Activated CD8-positive, alpha-beta memory T cell treated with anti-CD3 and anti-CD28 coated beads, Interleukin-2, amount 50 U/mL, for 48 hours (primary cell): ENCODE results near the gene YTHDF2.
A peak's percentile ranks its signal among the peaks of the same experiment; 100 is the strongest.
"Not testable (repeated sequence)": the region's sequence is repeated elsewhere in the genome, so short reads cannot be mapped to it uniquely, and the experiment has no call there.

Experiments
- DNase-seq: peaks from one replicate; pipeline ENCODE4 v3.0.0-alpha.2; 2020

Gene YTHDF2

DNA sequence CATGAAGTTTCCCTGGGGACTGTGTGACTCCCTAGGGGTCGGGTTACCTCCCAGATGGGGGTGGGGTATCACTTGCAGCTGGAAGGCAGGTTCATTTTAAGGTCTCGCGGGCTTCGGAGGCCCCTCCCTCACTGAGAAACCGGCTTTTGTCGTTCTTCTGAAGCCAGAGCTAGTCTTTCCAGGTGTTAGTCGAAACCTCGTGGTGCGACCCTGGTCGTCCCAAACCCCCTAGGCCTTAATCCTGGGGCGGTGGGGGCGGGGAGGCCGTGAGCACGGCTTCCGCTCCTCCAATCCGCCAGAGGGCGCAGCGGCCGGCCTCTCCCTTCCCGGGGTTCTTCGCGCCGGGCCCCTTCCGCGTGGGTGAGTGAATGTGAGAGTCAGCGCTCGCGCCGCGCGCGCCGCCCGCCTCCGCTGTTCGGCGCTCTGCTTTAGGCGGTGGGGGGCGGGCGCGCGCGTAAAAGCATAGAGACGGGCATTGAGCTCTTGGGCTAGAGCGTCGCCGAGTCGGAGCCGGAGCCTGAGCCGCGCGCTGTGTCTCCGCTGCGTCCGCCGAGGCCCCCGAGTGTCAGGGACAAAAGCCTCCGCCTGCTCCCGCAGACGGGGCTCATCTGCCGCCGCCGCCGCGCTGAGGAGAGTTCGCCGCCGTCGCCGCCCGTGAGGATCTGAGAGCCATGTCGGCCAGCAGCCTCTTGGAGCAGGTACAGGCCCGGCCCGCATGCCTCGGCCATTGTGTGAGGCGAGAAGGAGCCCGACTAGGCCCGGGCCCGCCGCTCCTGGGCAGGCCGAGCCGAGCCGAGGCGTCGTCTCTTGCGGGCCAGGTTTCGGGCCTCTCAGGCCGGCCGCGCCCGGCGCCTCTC lies at the start of gene YTHDF2:
TSS of gene YTHDF2 (plus strand) at position 491 of the 857 bp plus-strand sequence. CDS start at position 672, 181 bp downstream.
- peak; percentile 99 for DNase-seq

DNA sequence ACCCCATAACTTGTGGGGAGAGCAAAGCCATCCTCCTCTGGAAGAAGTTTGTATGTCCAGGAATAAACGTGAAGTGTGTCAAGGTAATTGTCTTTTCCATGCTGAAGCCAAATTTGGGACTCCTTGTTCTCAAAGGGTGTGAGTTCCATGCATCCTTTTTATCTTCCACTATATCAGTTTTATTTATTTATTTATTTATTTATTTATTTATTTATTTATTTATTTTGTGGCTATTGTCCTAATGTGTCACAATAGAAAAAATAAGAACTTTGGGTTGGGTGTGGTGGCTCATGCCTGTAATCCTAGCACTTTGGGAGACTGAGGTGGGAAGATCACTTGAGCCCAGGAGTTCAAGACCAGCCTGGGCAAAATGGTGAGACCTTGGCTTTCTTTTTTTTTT lies 45.1 kb upstream of the YTHDF2 start:
- DNase-seq = not testable (repeated sequence)

DNA sequence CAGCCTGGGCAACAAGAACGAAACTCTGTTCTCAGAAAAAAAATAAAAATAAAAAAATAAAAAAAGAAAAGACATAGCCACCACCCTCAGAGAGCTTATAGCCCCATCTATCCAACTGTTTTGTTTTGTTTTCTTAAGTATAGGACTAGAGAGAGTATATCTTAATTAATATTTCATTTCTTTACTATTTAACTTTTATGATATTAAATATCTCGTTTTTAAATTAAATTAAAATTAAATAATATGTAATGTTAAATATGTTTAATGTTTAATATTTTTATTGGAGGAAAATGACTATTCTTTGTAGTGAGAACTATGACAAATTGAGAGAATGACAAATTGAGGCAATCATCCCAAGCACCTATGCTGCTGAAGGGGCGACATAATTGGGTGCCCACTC lies 33.1 kb upstream of the YTHDF2 start:
- no peak for DNase-seq

DNA sequence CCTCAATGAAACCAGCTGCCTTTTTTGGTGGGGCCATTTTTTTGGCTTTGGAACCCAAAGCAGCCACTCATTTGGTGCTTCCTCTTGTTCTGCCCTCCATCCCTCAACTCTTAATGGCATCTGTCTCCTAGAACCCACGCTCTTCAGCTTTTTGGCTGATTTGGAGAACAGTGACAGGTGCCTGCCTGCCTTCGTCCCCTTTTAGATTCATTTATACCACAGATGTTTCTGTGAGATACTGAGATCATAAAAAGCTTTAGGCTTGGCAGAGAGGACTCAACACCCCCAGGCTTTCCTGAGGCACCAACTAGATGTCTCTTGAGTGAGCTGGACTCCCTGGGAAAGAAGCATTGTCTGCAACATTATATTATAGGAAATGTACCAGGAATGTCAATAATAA lies 20.4 kb upstream of the YTHDF2 start:
- DNase-seq = no peak

DNA sequence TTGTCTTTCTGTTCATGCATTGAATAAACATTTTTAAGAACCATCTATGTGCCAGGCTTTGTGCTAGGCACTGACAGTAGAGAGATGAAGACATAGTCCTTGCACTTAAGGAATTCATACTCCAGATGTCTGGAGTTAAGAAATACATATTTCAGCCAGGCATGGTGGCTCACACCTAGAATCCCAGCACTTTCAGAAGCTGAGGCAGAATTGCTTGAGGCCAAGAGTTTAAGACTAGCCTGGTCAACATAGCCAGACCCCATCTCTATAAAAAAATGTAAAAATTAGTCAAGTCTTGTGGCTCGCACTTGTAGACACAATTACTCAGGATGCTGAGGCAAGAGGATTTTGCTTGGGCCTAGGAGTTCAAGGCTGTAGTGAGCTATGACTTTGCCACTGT lies 18.6 kb upstream of the YTHDF2 start:
- no peak for DNase-seq

DNA sequence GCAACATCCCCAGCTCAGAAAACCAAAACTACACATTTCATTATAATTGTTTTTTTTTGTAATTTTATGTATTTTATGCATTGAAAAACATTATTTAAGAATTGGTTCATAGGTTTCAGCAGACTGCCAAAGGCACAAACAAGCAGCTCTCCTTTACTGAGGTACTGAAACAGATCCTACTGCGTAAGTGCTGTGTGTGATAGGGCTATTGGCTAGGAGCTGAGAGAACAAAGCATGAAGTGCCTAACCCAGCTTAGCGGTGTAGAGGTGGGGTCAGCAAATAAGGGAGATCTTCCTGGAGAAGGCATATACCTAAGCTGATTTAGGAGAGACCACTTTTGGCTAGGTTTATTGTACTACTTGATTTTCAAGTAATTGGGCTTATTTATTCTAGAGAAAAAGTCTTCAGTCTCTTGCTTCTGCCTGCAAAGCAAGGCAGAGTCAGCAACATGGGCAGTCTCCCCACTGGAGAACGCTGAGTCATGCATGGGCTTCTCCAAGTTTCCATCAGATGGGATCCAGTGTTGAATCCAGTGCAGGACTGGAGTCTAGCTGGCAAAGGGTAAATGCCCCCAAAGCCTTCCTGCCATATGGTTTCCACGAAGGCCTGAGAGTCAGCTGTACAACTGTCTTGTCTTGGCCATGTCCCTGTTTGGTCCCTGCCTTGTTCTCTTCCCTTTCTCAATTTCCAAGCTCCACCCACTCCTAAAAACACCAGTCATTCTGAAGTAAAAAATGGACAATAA lies 18.0 kb upstream of the YTHDF2 start:
- no peak for DNase-seq

DNA sequence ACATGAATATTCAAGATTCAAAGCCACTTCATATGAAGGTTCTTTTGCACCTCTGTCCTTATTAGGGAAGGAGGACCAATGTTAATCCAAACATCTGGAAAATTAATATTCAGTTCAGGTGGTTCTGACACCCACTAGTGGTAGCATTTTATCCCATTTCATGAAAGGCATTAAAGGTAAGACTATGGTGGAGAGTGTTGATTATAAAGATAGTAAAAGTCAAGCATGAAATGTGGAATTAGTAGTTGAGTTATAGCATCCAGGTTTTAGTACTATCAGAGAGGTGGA lies 17.5 kb upstream of the YTHDF2 start:
- DNase-seq = no peak

DNA sequence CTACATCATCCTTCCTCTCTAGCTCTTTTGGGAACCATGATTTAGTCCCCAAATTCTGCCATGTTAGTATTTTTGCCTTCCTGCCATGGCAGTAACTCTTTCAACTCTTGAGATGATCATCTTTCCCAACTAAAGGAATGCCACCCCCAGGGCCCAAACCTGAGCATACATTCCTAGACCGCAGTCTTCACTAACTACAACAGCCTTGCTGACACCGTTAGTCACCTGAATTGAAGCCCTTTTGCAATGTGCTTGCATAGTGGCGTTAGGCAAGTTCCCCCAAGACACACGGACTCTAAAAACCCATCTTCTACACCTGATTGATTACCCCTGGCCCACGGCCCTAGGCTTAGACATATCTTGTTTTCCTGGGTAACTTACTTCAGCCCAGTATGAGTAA lies 16.4 kb upstream of the YTHDF2 start:
- no peak for DNase-seq

DNA sequence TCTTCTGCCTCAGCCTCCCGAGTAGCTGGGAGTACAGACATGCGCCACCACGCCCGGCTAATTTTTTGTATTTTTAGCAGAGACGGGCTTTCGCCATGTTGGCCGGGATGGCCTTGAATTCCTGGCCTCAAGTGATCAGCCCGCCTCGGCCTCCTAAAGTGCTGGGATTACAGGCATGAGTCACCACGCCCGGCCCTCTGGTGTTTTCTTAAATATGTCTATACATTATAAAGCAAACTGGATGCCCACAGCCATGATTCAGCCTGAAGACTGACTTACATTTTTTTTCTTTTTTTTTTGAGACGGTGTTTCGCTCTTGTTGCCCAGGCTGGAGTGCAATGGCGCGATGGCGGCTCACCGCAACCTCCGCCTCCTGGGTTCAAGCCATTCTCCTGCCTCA lies 14.8 kb upstream of the YTHDF2 start:
- not testable (repeated sequence) for DNase-seq

DNA sequence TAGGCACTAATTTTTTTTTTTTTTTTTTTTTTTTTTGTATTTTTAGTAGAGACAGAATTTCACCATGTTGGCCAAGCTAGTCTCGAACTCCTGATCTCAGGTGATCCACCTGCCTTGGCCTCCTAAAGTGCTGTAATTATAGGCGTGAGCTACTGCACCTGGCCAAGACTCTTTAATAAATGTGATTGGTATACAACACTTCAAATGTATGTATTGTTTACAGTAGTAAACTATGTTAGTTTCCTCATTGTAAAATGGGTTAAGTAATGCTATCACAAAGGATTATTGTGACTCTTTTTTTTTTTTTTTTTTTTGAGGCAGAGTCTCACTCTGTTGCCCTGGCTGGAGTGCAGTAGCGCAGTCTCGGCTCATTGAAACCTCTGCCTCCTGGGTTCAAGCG lies 11.4 kb upstream of the YTHDF2 start:
- not testable (repeated sequence) for DNase-seq

DNA sequence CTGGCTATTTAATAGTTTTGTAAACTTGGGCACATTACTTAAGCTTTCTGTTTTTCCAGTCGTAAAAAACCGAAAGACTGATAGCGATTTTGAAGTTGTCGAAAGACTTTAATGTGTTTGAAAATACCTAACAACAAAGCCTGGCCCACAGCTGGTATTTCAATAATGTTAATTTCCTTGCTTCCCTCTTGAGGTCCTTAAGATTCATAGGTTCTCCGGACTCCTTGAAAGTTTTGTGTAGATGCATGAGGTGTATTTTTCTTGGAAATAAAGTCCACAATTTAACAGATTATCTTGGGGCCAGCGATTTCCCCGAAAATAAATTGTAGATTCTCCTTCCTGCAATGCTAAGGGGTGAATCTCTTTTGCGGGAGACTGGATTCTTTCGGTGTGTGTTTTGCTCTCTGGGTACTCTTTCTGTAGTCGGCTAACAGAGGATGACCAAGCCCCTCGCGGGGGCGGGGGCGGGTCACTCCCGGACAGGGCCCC lies 735 bp upstream of the YTHDF2 start:
- no peak for DNase-seq

DNA sequence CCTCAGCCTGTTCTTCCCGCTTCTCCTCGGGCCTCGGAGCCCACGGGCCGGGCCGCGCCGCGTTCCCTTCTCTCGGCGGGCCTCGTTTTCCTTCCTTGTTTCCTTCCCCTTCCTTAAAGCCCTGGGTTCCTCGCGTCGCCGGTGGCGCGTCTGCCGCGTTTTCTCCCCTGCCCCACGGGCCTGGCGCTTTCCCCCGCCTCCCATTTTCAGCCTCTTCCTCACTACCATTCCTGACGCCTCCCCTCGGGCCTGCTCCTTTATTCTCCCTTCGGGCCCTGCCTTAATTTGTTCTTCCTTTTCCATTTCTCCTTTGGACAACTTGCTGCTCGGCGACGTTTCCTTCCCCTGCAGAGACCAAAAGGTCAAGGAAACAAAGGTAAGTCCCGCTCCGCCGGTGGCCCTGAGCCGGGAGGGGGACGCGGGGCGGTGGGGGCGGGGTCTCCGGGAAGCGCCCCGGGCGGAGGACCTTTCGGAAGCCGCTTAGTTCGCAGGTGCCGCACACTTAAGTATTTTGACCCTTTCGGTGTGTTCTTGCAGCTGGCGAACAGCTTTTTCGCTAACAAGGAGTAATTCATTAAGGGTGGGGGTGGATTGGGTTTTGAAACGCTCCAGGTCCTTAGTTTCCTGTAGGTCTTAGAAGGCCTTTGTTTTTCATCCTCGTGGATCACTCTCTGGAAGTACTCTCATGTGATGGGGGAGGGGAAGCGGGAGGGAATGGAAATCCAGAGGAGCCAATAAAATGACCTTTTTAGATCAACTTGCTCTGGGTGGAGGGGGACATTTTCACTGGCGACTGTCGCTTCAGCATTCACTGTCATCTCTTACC lies 780 bp downstream of the YTHDF2 start:
- peak; percentile 80 for DNase-seq

DNA sequence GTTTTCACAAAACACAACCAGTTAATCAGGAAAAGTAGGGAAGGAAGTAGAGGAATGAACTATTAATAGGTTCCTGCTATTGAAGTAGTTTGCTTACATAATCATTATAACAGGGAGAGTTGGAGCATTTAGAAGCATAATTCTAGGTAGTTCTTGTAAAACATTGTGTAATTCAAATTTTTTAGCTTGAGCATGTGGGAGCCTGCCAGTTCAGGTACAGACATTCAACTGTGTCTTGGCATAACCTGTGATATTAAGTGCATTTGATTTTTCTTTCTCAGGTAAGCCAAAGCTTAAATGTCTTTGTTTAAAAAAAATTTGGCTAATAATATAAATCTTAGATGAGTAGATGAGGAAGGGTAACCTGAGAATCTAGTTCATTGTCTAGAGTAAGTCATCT lies 3.4 kb downstream of the YTHDF2 start:
- DNase-seq = no peak

DNA sequence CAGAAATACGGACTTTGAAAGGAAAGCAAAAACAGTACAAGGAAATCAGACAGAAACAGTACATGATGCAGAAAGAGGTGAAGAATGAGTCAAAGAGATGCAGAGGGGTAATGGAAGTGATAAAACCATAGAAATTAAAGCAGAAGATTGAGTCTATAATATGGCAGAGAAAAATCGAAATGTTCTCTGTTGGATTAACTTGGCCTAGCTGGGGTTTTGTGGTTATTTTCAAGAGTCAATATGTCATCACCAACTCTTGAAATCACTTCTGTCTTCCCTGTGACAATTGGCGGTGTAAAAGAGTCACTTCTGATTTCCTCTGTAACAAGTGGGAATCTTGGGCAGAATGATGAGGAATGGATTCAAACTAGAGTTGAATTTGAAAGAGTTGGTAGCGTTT lies 7.4 kb downstream of the YTHDF2 start:
- DNase-seq = no peak

DNA sequence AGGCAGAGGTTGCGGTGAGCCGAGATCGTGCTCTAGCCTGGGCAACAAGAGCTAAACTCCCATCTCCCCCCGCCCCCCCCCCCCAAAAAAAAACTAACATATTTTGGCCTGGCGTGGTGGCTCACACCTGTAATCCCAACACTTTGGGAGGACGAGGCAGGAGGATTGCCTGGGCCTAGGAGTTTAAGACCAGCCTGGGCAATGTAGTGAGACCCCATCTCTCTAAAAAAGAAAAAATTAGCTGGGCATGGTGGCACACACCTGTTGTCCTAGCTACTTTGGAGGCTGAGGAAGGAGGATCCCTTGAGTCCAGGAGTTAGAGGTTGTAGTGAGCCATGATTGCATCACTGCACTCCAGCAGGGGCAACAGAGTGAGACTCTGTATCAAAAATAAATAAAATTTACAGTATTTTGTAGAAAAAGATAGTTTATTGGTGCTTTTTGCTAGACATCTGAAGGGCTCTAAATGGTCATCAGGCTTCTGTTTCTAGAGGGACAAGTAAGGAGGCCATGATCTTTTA lies 9.0 kb downstream of the YTHDF2 start:
- no peak for DNase-seq

DNA sequence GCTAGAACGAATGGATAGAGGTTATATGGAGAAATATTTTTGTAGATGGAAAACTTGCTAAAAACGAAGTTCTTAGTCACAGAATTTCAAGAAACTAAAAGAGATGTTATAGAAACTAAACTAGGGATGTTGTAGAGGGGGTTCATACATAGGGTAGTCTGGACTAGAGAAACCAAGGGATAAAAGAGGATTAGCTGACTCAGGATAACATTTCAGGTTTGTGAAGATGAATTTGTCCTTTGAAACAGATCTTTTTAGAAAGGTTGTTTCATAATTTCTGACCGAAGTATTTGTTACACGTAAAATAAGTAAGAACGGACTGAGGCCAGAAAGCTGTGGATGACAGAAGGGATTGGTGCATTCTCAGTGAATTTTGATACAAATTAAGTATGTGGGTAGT lies 13.6 kb downstream of the YTHDF2 start:
- DNase-seq = no peak

DNA sequence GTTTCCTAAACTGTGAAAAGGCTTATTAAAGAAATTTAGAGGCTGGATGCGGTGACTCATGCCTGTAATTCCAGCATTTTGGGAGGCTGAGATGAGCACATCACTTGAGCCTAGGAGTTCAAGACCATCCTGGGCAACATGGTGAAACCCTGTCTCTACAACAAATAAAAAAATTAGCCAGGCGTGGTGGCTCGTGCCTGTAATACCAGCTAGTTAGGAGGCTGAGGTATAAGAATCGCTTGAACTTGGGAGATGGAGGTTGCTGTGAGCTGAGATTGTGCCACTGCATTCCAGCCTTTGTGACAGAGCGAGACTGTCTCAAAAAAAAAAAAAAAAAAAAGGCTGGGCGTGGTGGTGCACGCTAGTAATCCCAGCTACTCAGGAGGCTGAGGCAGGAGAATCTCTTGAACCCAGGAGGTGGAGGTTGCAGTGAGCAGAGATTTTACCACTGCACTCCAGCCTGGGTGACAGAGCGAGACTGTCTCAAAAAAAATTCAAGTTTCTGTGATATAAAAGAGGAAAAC lies 14.1 kb downstream of the YTHDF2 start:
- not testable (repeated sequence) for DNase-seq

DNA sequence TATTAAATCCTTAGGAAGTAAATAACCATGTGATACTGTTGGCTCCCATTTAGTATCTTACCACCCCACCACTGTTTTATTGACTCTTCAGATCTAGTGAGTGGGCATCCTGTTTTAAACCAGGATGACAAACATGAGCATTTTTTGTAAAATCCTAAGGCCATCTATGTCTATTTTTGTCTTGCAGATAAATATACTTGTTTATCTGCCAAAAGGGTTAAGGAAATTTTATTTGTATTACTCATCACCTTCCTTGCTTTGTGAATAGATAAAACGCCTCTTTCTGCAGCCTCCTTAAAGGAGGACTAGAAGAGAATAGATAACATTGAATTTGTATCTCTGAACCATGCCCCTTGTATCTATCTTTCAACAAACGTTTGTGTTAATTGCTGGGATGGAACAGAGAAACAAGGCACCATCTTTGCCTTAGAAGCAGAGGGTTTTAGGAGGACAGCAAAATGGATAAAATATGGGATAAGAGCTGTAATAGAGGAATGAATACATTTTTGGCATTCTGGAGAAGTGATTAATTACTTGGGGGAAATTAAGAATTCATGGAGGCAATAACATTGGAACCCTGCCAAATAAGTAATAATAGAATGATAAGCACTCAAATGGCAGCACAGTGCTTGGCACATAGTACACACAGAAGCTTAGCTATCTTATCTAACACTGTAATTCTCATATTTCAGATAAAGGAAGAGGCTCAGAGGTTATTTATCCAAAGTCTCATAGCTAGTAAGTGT lies 14.7 kb downstream of the YTHDF2 start:
- no peak for DNase-seq

DNA sequence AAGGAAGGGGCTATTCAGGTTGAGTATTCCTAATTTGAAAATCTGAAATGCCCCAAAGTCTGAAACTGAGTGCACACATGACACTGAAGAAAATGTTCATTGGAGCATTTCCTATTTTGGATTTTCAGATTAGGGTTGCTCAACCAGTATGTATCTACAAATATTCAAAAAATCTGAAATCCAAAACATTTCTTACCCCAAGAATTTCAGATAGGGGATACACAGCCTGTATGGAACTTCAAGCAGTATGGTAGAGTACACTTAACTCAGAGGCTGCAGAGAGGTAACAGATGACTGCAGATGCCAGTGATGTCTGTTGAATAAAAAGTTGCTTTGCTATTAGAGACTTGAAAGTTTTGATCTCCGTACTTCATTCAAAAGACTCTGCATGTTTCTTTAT lies 19.0 kb downstream of the YTHDF2 start:
- DNase-seq = no peak

DNA sequence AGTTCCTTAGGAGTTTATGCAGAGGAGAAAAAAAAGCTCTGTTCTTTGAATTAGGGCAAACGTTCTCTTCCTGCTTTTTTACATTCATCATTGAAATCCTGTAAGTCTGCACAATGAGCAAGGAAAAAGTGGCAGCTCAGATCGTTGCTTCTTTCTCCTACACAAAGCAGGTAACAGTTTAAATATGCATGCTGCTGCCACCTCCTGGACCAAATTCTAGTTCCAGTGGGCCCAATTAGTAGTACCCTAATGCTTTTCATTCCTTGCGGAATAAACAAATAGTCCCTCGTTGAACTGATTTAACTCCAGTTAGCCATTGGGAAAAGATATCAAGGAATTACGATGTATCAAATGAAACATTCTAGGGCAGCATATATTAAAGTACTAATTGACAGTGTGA lies 20.1 kb downstream of the YTHDF2 start:
- no peak for DNase-seq

DNA sequence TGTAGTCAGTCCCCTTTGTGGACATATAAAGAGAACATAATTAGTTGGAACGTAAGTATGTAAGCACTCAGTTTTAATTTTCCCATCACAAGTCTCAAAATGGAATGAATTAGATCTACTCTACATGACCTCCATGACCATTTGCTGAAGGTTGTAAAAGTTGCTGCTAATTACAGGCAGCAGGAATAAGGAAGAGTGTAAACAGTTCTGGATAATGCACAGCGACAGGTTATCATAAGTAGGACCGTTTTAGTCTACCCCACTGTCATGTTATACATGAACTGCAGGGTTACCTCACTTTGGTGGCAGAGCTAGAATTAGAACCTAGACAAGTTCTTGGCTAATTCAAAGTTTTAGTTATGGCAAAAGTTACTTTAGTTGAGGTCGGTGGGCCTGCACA lies 21.7 kb downstream of the YTHDF2 start:
- DNase-seq = no peak

DNA sequence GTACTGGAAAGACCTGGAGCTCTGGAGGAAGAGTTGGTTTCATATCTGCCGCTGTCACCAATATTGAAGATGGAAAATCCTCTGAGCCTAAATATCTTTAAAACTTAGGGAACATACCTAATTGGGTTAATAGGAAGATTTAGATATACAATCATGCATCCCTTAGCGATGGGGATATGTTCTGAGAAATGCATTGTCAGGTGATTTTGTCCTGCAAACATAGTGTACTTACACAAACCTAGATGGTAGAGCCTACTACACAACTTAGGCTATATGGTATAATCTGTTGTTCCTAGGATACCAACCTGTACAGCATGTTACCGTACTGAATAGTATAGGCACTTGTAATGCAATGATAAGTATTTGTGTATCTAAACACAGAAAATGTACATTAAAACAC lies 22.5 kb downstream of the YTHDF2 start:
- no peak for DNase-seq
